ENCODE measurements around the gene TRAPPC4. TPM values are rescaled to one million over a fixed set of nuclear protein-coding genes. Genes with fewer than 3 reads are reported as not detected.

Gene TRAPPC4
- total and polyA plus RNA-seq, 2 donors (not counting 1 experiment from before 2014, with no cell fraction given), result 61.4 to 64.5 TPM

- ChIA-PET POLR2A (interaction anchor here (0.8 kb wide), 1 partner anchor 22 kb away, joined by 3 read pairs; the partner anchor contains the start of gene SLC37A4), CTCF (interaction anchor here (0.8 to 1.0 kb wide), 2 partner anchors 15 to 34 kb away, joined by 3 read pairs; partner anchors contain the start of genes TRAPPC4 and VPS11)
- H3K4me1 ChIP-seq (ENCODE audit: control insufficient read depth in 2 of 2, insufficient read depth in 2 of 2, low read length in 2 of 2), result peaks cover 19 to 28% of the 10 kb centered on the region in 2 donors
- intact Hi-C loops (cut with micrococcal nuclease), result no loop called here
- H3K9ac ChIP-seq (ENCODE audit: low read length), result no peak overlapping the region
- no peaks in the 10 kb centered on the region for H3K27me3 ChIP-seq (replicated peaks in 1 of 4; ENCODE audit: control extremely low read depth in 1 of 4, control insufficient read depth in 3 of 4, insufficient read depth in 4 of 4, low read length in 3 of 4)
- peaks cover 0 to 67% of the 10 kb centered on the region in 2 experiments for H3K36me3 ChIP-seq (replicated peaks in 1 of 2; ENCODE audit: control extremely low read depth in 1 of 2, control insufficient read depth in 1 of 2, extremely low read depth in 1 of 2, insufficient read depth in 2 of 2, low read length in 1 of 2)
- H4K20me1 ChIP-seq (ENCODE audit: control insufficient read depth, insufficient read depth, low read length, poor library complexity, severe bottlenecking), result no peaks in the 10 kb centered on the region
- peak overlapping the region; percentile 42 for H3K4me2 ChIP-seq (replicated peaks; ENCODE audit: low read depth, low read length, poor library complexity, severe bottlenecking)
- H3K27ac ChIP-seq (ENCODE audit: low read length in 2 of 2), result no peak overlapping the region
- DNase-seq, result no peak
- Mint-ChIP-seq H3K27ac (peak overlapping the region; percentile 73), H3K9me3 (ENCODE audit: insufficient read depth) (no peaks in the 10 kb centered on the region), H3K27me3 (no peaks in the 10 kb centered on the region), H3K4me1 (peaks cover 36% of the 10 kb centered on the region), H3K4me3 (peak overlapping the region; percentile 37)
- no peak for ATAC-seq (ENCODE audit: low read depth)
- peaks cover 23% of the 10 kb centered on the region for H3K79me2 ChIP-seq (ENCODE audit: control insufficient read depth, insufficient read depth, low read length)
- no peaks in the 10 kb centered on the region for H3K9me3 ChIP-seq (ENCODE audit: control extremely low read depth in 1 of 3, control insufficient read depth in 2 of 3, insufficient read depth in 1 of 3, low read length in 2 of 3)
- 88% methylated on average over 22 of the region's 23 CpGs for WGBS (ENCODE audit: insufficient coverage)
- TF ChIP-seq, protein P1, sequence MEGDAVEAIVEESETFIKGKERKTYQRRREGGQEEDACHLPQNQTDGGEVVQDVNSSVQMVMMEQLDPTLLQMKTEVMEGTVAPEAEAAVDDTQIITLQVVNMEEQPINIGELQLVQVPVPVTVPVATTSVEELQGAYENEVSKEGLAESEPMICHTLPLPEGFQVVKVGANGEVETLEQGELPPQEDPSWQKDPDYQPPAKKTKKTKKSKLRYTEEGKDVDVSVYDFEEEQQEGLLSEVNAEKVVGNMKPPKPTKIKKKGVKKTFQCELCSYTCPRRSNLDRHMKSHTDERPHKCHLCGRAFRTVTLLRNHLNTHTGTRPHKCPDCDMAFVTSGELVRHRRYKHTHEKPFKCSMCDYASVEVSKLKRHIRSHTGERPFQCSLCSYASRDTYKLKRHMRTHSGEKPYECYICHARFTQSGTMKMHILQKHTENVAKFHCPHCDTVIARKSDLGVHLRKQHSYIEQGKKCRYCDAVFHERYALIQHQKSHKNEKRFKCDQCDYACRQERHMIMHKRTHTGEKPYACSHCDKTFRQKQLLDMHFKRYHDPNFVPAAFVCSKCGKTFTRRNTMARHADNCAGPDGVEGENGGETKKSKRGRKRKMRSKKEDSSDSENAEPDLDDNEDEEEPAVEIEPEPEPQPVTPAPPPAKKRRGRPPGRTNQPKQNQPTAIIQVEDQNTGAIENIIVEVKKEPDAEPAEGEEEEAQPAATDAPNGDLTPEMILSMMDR (IDR thresholded peaks at IDR 0.05), result no peak
- no peak for TF ChIP-seq EZH2 (IDR thresholded peaks at IDR 0.05; ENCODE audit: borderline replicate concordance, insufficient read depth, low read depth, low read length, poor library complexity, severe bottlenecking)
- H3K4me3 ChIP-seq (ENCODE audit: control extremely low read depth in 1 of 5, extremely low read depth in 1 of 5, insufficient read depth in 1 of 5, low read depth in 2 of 5, low read length in 4 of 5), result no peak overlapping the region
- no peak overlapping the region for H2AFZ ChIP-seq (ENCODE audit: insufficient read depth, low read depth, low read length, poor library complexity, severe bottlenecking)
Measured at GRCh38 chr11:119052163-119052814, 33.7 kb downstream of the TRAPPC4 start.

GRCh38 chr11:119054418-119054817, 35.9 kb downstream of the TRAPPC4 start:
- Histone ChIP-seq H3K36me3 (replicated peaks in 1 of 2; ENCODE audit: control extremely low read depth in 1 of 2, control insufficient read depth in 1 of 2, extremely low read depth in 1 of 2, insufficient read depth in 2 of 2, low read length in 1 of 2) (peaks cover 0 to 46% of the 10 kb centered on the region in 2 experiments), H3K4me1 (ENCODE audit: control insufficient read depth in 2 of 2, insufficient read depth in 2 of 2, low read length in 2 of 2) (peaks cover 27 to 38% of the 10 kb centered on the region in 2 donors), H3K79me2 (ENCODE audit: control insufficient read depth, insufficient read depth, low read length) (peaks cover 34% of the 10 kb centered on the region), H2AFZ (ENCODE audit: insufficient read depth, low read depth, low read length, poor library complexity, severe bottlenecking) (no peak overlapping the region), H3K9ac (ENCODE audit: low read length) (no peak overlapping the region), H3K9me3 (ENCODE audit: control extremely low read depth in 1 of 3, control insufficient read depth in 2 of 3, insufficient read depth in 1 of 3, low read length in 2 of 3) (no peaks in the 10 kb centered on the region), H3K27me3 (replicated peaks in 1 of 4; ENCODE audit: control extremely low read depth in 1 of 4, control insufficient read depth in 3 of 4, insufficient read depth in 4 of 4, low read length in 3 of 4) (no peaks in the 10 kb centered on the region), H3K4me2 (replicated peaks; ENCODE audit: low read depth, low read length, poor library complexity, severe bottlenecking) (no peak overlapping the region), H3K4me3 (ENCODE audit: control extremely low read depth in 1 of 5, extremely low read depth in 1 of 5, insufficient read depth in 1 of 5, low read depth in 2 of 5, low read length in 4 of 5) (no peak overlapping the region), H3K27ac (ENCODE audit: low read length in 2 of 2) (no peak overlapping the region), H4K20me1 (ENCODE audit: control insufficient read depth, insufficient read depth, low read length, poor library complexity, severe bottlenecking) (no peaks in the 10 kb centered on the region)
- TF ChIP-seq EZH2 (IDR thresholded peaks at IDR 0.05; ENCODE audit: borderline replicate concordance, insufficient read depth, low read depth, low read length, poor library complexity, severe bottlenecking), result no peak
- TF ChIP-seq, protein P1 (IDR thresholded peaks at IDR 0.05), result no peak
- intact Hi-C loops (cut with micrococcal nuclease), result no loop called here
- H3K4me1 Mint-ChIP-seq, result peaks cover 46% of the 10 kb centered on the region
- peak overlapping the region; percentile 53 for H3K4me3 Mint-ChIP-seq
- no peak overlapping the region for H3K27ac Mint-ChIP-seq
- ChIA-PET CTCF (no interaction called here), POLR2A (interaction anchor here (0.5 kb wide), 1 partner anchor 20 kb away, joined by 7 read pairs; no protein-coding TSS in a partner anchor)
- DNase-seq, result no peak
- H3K27me3 Mint-ChIP-seq, result no peaks in the 10 kb centered on the region
- H3K9me3 Mint-ChIP-seq (ENCODE audit: insufficient read depth), result no peaks in the 10 kb centered on the region
- no peak for ATAC-seq (ENCODE audit: low read depth)
- 96% methylated on average over 8 of the region's 10 CpGs for WGBS (ENCODE audit: insufficient coverage)

Data from B cell (primary cell).